Activated T-cell treated with anti-CD3 and anti-CD28 coated beads for 1 hour (primary cell): ENCODE measurements around the gene PLXNA4.

Source experiments
- DNase-seq: peaks from one replicate; pipeline ENCODE4 v3.0.0-alpha.2; 2020; ENCODE audit warnings: low read depth

PLXNA4 gene

GRCh38 chr7:132435016-132435990 is 141.0 kb downstream of the PLXNA4 start:
- no peak for DNase-seq

GRCh38 chr7:132434041-132434440 is 142.2 kb downstream of the PLXNA4 start:
- no peak for DNase-seq

- DNase-seq = no peak
These were observed 143.0 kb downstream of the PLXNA4 start for GRCh38 chr7:132433301-132433700.

DNA sequence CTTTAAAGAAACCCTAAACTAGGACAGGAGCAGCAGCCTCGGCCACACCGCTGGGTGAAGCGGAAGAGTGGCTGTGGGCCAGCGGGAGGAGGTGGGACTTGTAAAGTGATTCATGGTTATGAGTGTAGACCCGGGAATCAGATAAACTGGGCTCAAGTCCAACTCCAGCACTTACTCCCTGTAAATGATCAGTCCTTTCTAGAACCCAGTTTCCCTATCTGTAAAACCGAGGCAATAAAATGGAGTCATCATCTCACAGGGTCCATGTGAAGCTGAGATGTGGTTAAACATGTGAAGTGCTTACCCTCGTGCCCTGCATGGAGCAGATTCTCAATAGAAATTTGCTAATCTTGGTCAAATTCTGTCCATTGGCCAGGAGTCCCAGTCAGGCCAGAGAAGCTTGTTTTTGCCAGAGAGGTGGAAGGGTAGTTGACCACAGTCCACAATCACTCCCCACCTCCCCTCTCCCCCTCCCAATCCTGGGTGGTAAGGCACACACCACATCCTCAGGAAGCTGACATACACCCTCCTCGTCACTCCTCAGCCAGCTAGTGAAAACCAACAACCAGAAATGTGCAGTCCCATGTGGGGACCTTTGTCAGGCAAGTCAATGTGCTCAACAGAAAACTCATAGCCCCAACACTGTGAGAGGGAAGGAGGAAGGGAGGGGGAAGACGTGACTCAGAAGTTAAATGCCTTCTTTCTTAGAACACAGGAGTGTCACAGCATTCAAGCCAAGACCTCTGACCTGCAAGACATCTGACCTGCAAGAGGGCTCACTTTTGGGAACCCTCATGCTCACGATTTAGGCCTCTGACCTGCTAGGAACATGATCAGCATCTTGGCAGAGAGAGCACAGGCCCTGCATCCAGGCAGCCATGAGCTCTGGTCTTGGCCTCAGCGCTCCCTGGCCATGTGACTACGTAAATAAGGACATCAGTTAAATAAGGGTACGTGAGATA is 145.1 kb downstream of the PLXNA4 start:
- peak; percentile 18 for DNase-seq

- no peak for DNase-seq
These were observed 146.0 kb downstream of the PLXNA4 start for GRCh38 chr7:132430041-132430855.

DNA sequence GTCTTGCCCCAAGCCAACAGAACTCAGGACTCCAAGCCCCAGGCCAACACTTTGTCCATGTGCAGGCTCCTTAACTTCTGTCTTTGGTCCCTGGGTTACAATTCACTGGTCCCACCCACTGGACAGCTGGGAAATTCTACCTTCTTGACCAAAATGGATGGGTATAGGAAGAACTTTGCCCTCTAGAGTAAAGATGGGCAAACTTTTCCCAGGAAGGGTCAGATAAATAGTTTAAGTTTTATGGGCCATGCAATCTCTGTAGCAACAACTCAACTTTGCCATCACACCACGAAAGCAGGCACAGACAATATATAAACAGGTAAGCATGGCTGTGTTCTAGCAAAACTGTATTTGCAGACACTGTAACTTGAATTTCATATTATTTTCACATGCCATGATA is 147.1 kb downstream of the PLXNA4 start:
- DNase-seq = no peak

DNA sequence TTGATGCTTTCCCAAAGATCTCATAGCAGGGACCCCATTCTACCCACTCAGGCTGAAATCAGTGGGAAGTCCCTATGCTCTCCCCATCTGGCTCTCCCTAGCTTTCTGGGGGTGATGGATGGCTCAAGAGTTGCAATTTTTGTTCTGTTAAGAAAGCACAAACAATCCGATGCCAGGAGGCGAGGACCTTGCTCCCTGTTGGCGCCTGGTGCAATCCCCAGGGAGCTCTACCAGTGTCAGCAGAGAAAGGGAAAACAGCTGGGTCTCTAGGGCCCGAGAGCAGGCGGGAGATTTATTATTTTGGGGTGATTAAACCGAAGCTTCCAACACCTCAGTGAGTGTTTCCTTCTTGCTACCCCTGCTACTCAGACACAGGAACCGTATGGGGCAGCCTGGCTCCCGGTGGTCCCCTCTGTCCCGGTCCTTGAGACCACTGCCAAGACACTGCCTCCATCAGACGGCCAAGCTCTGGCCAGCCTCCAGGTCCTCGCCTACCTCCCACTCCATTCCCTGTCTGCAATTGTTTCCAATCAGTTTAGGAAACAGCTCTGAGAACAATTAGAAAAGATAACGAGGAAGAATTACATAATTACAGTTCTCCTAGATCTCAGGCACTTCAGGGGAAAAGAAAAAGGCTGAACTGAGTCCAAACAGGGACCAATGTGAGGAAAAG is 147.9 kb downstream of the PLXNA4 start:
- no peak for DNase-seq

DNA sequence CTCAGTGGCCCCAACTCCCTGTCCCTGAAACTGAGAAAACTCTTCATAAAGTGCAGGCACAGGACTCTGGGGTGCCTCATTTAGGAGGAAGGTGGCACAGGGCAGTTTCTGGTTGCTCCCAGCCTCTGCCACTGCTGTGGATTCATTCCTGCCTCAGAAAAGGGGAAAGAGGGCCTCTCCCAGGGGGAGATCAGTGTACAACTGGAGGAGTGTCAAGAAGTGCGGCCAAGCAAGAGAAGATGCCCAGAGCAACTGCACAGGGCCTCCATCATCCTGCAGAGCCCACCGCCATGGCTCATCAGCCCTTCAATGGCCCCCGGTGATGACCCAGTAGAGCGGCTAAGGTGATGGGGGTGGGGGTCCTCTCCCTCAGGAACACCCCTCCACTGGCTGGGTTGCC is 150.3 kb downstream of the PLXNA4 start:
- no peak for DNase-seq

GRCh38 chr7:132424821-132425724 is 151.2 kb downstream of the PLXNA4 start:
- DNase-seq = no peak

- no peak for DNase-seq
These were observed 152.0 kb downstream of the PLXNA4 start for GRCh38 chr7:132424277-132424676.

DNA sequence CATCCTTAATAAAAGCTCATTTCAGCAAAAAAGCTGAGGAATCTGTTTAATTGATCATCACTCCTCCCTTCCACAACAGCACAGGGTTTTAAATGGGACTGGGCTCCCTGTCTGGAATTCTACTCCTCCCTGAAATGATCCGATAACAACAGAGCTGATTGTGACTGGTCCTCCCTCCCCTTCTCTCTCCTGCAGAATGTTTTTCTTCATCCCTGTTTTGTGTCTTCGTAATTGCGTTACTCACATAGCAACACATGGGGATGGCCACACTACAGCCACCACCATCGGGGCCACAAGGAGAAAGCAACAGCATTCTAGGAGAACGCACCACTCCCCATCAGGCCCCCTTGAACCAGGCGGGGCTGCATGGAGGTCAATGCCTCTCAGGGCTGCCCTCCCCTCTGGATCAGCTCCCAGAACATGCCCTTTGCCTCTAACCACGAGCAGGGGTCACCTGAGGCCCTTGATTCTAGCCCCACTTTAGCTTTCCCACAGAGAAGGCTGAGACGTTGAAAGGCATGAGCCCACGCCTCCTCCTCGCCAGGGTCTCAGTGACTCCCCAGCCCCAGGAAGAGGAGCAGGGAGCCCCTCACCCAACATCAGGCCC is 152.6 kb downstream of the PLXNA4 start:
- no peak for DNase-seq

GRCh38 chr7:132422502-132423111 is 153.7 kb downstream of the PLXNA4 start:
- no peak for DNase-seq

DNA sequence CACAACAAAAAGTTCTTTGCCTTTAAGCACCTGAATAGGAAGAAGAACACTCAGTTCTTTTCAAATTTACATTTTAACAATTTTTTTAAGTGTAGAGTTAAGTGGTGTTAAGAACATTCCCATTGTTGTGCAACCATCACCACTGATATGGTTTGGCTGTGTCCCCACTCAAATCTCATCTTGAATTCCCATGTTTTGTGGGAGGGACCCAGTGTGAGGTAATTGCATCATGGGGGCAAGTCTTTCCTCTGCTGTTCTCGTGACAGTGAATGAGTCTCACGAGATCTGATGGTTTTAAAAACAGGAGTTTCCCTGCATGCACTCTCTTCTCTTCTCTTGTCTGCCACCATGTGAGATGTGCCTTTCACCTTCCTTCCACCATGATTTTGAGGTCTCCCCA is 155.7 kb downstream of the PLXNA4 start:
- DNase-seq = no peak

- DNase-seq = no peak
These were observed 156.7 kb downstream of the PLXNA4 start for GRCh38 chr7:132419542-132419941.

GRCh38 chr7:132418840-132419239 is 157.4 kb downstream of the PLXNA4 start:
- no peak for DNase-seq

DNA sequence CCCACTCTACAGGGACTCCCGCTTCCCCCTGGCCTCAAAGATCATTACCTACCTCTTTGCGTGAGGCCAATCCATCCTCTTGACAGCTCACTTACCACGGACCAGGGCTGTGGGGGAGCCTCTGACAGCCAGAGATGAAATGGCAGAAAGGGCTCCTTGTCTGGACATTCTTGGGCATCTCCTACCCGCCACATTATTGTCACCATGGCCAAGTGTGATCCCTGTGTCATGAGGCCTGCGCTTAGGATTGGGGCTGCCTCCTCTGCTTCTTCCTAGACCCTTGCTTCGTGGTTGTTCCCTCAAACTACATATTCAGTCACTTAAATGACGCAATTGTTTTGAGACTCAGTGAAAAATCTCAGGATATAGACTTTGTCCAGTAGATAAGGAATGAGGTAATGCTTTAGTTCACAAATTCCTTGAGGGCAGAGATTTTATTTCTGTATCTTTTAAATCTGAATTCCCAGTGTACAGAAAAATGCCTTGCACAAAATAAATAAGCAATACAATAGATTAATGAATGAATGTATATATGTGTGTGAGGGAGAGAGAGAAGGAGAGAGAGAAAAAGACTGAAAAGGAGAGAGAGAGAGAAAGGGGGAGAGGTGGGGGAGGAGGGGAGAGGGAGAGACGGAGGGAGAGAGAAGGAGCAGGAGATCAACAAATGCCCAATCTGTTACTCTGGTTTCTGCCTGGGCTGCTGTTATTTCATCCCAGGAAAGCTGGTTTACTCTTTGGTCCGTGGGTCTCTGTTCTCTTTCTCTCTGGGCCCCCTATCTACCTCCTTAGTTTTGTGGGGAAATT is 159.0 kb downstream of the PLXNA4 start:
- DNase-seq = no peak

DNA sequence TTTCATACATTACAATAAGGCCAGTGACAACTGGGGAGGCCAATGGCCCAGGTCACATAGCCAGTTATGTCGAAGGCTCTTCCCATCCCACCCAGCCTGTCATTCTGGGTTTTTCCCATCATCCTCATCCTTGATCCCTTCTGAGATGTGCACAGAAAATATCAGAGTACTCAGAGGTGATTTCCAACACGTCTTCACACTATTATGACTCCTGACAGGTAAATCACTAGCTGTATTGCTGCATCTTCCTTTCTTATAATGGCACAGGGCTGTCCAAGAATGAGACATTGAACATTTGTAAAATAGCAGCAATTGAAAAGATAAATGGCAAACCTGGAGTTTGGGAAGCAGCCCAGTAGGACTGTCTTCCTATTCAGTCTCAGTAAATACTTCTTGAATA is 159.9 kb downstream of the PLXNA4 start:
- DNase-seq = no peak

DNA sequence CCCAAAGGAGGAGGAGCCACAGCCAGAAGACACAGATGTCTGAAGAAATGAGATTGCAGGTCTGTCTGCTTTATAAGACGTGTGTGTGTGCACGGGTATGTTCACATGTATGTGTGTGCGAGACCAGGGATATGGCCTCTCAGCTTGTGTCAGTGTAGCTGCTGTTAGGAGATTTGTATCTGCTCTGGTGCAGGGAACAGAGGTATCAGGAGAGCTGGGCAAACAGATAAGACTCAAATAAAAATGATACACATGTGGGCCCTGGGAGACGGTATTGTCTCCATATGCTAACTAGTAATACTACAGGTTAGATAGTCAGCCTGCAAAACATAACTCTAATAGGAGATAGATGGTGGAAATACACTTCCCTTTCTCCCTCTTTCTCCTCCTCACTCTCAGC is 161.0 kb downstream of the PLXNA4 start:
- no peak for DNase-seq
